Endodermal cell (in vitro differentiated cells): ENCODE measurements around the gene DLL1. TPM values are rescaled to one million over a fixed set of nuclear protein-coding genes. Genes with fewer than 3 reads are reported as not detected.

Experiments used
- DNase-seq: peaks from one replicate; pipeline ENCODE4 v3.0.0-alpha.2; 2017
- H3K27ac ChIP-seq: 2 replicates; pipeline ENCODE4 v1.5.1; 2013; ENCODE audit warnings: mild to moderate bottlenecking, low read depth, low read length, moderate library complexity
- H3K27me3 ChIP-seq: 2 replicates; pipeline ENCODE4 v1.6.1; 2013; ENCODE audit warnings: mild to moderate bottlenecking, low read length, moderate library complexity; ENCODE audit not compliant: insufficient read depth, control insufficient read depth, poor library complexity, severe bottlenecking
- H3K36me3 ChIP-seq: 2 replicates; pipeline ENCODE4 v1.7.0; 2013; ENCODE audit warnings: mild to moderate bottlenecking, low read length, moderate library complexity; ENCODE audit not compliant: control insufficient read depth, insufficient read depth
- H3K4me1 ChIP-seq: one replicate; pipeline ENCODE4 v1.7.0; 2013; ENCODE audit warnings: low read length; ENCODE audit not compliant: control insufficient read depth, insufficient read depth
- H3K4me3 ChIP-seq: 2 replicates; pipeline ENCODE4 v1.5.1; 2013; ENCODE audit warnings: mild to moderate bottlenecking, low read length, moderate library complexity
- H3K9ac ChIP-seq: 2 replicates; pipeline ENCODE4 v1.6.1; 2013; ENCODE audit warnings: mild to moderate bottlenecking, low read length, moderate library complexity; ENCODE audit not compliant: poor library complexity, severe bottlenecking; ENCODE audit errors: extremely low read depth
- H3K9me3 ChIP-seq: 2 replicates; pipeline ENCODE4 v1.6.1; 2013; ENCODE audit warnings: mild to moderate bottlenecking, low read length, moderate library complexity; ENCODE audit not compliant: control insufficient read depth
- H3K27ac Mint-ChIP-seq: 2 replicates; pipeline ENCODE4 v1.8.0; 2020; ENCODE audit warnings: mixed read lengths
- H3K27me3 Mint-ChIP-seq: 2 replicates; pipeline ENCODE4 v1.8.0; 2021; ENCODE audit warnings: mild to moderate bottlenecking, mixed read lengths; ENCODE audit not compliant: insufficient read depth
- H3K36me3 Mint-ChIP-seq: 2 replicates; pipeline ENCODE4 v1.8.0; 2020; ENCODE audit warnings: low read depth, mixed read lengths
- H3K4me1 Mint-ChIP-seq: 2 replicates; pipeline ENCODE4 v1.8.0; 2020; ENCODE audit warnings: mixed read lengths
- H3K4me3 Mint-ChIP-seq: 2 replicates; pipeline ENCODE4 v1.8.0; 2020; ENCODE audit warnings: mild to moderate bottlenecking, moderate library complexity, mixed read lengths
- H3K9me3 Mint-ChIP-seq: 2 replicates; pipeline ENCODE4 v1.8.0; 2020; ENCODE audit warnings: mild to moderate bottlenecking, mixed read lengths
- CTCF ChIP-seq: fragments of 200-600 bp; sonication (generic); conservative IDR thresholded peaks from 2 replicates; pipeline ENCODE4 v1.5.0; 2021; ENCODE audit warnings: antibody characterized with exemption, mild to moderate bottlenecking
- WGBS, 2 experiments: methylation state at CpG; one replicate each; pipeline versions ENCODE4 v1.1.5 to v1.1.7; 2013; ENCODE audit warnings: missing lambda C conversion rate in 2 of 2, mixed read lengths in 1 of 2; ENCODE audit not compliant: insufficient coverage in 1 of 2, insufficient read length in 1 of 2; 5-methylcytosine and 5-hydroxymethylcytosine counted together
- total RNA-seq, 2 donors: library from RNA; stranded (reverse); fragmentation: NEBNext Ultra II Directional in 1 of 2; extraction: Animal tissue kit (Norgen Biotek cat#: 25700) in 1 of 2; gene quantifications; 2 replicates in 1 of 2; 3 replicates in 1 of 2; pipeline ENCODE4 v1.2.1, GENCODE V29; 2021

Gene DLL1
- total RNA-seq, 2 donors from 2014 or later, result 3.1 to 3.6 TPM

- Histone ChIP-seq H3K4me1 (peaks cover 8% of the 10 kb centered on the region), H3K27me3 (no peaks in the 10 kb centered on the region), H3K9ac (no peak overlapping the region), H3K27ac (no peak overlapping the region), H3K9me3 (no peaks in the 10 kb centered on the region), H3K36me3 (no peaks in the 10 kb centered on the region), H3K4me3 (no peak overlapping the region)
- no peak for DNase-seq
- no peaks in the 10 kb centered on the region for H3K36me3 Mint-ChIP-seq
- TF ChIP-seq CTCF, result no peak
- H3K27me3 Mint-ChIP-seq, result peaks cover 26% of the 10 kb centered on the region
- no peak overlapping the region for H3K27ac Mint-ChIP-seq
- peaks cover 19% of the 10 kb centered on the region for H3K4me1 Mint-ChIP-seq
- WGBS, 2 experiments, result 91% methylated on average over 19 to 30 of the region's 30 CpGs
- H3K9me3 Mint-ChIP-seq, result no peaks in the 10 kb centered on the region
- H3K4me3 Mint-ChIP-seq, result no peak overlapping the region
These were observed 18.4 kb downstream of the DLL1 start for GRCh38 chr6:170272341-170273065.

DNA sequence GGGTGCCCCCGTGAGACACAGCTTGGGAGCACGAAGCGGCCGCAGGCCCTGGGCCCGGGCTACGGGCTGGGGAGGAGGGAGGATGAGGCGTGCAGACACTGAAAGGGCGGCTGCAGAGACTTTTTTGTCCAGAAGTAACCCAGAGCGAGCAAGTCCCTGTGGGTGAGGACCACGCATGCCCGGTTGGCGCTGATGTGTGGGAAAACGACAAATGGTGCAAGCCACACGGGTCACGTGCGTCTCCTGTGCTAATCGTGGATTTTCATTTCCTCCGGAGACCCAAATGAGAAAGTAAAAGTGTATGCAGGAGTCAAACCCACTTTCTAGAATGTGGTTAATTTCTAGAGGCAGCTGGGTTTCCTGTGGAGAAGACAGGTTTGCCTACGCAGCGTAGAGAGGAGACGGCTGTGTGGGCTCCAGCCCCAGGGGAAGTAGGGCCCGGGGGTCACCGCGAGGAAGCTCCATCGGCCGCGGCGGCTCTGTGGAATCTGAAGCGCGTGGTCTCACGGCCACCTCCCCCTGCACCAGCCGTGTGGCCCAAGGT is 19.0 kb downstream of the DLL1 start:
- no peak for DNase-seq
- 92 to 96% methylated on average over 27 to 32 of the region's 32 CpGs for WGBS, 2 experiments
- Histone ChIP-seq H3K9me3 (no peaks in the 10 kb centered on the region), H3K4me3 (no peak overlapping the region), H3K36me3 (no peaks in the 10 kb centered on the region), H3K4me1 (peaks cover 8% of the 10 kb centered on the region), H3K27me3 (no peaks in the 10 kb centered on the region), H3K9ac (no peak overlapping the region), H3K27ac (no peak overlapping the region)
- peaks cover 26% of the 10 kb centered on the region for H3K27me3 Mint-ChIP-seq
- no peaks in the 10 kb centered on the region for H3K36me3 Mint-ChIP-seq
- peaks cover 19% of the 10 kb centered on the region for H3K4me1 Mint-ChIP-seq
- no peaks in the 10 kb centered on the region for H3K9me3 Mint-ChIP-seq
- no peak overlapping the region for H3K4me3 Mint-ChIP-seq
- H3K27ac Mint-ChIP-seq, result no peak overlapping the region
- TF ChIP-seq CTCF, result no peak

GRCh38 chr6:170270984-170271593 is 19.8 kb downstream of the DLL1 start:
- H3K27ac ChIP-seq, result no peak overlapping the region
- no peak overlapping the region for H3K9ac ChIP-seq
- Mint-ChIP-seq H3K4me1 (peaks cover 23% of the 10 kb centered on the region), H3K27me3 (peaks cover 26% of the 10 kb centered on the region), H3K9me3 (no peaks in the 10 kb centered on the region), H3K27ac (no peak overlapping the region), H3K36me3 (no peaks in the 10 kb centered on the region), H3K4me3 (no peak overlapping the region)
- 88 to 94% methylated on average over 15 to 19 of the region's 19 CpGs for WGBS, 2 experiments
- H3K9me3 ChIP-seq, result no peaks in the 10 kb centered on the region
- H3K4me1 ChIP-seq, result peaks cover 8% of the 10 kb centered on the region
- no peaks in the 10 kb centered on the region for H3K36me3 ChIP-seq
- TF ChIP-seq CTCF, result no peak
- no peaks in the 10 kb centered on the region for H3K27me3 ChIP-seq
- no peak for DNase-seq
- H3K4me3 ChIP-seq, result no peak overlapping the region
